ENCODE results near the gene CEND1. TPM values are rescaled to one million over a fixed set of nuclear protein-coding genes. Genes with fewer than 3 reads are reported as not detected.
A peak's percentile ranks its signal among the peaks of the same experiment; 100 is the strongest.

CEND1 gene
- total and polyA plus RNA-seq, 2 of the 4 experiments (the other 2 are of a cell fraction), result 0.90 to 4.0 TPM

- peak within 1 kb of the TSS; percentile 62 for H4K5ac ChIP-seq (ENCODE audit: low read depth, low read length)
- H2BK15ac ChIP-seq (ENCODE audit: low read depth, low read length), result peak within 1 kb of the TSS; percentile 13; the same call in 1 of the 3 replicates
- peak within 1 kb of the TSS; percentile 78 for H3K9ac ChIP-seq (ENCODE audit: low read depth, low read length)
- H3K79me1 ChIP-seq (ENCODE audit: low read depth in 1 of 2, low read length in 2 of 2), result peaks cover 22 to 32% of the 10 kb centered on the region in 2 experiments
- ATAC-seq (ENCODE audit: low read depth), result peak; percentile 3
- peak within 1 kb of the TSS; percentile 67 for H3K27ac ChIP-seq (ENCODE audit: insufficient read depth, low read length)
- H3K23ac ChIP-seq (ENCODE audit: low read depth, low read length), result no peak within 1 kb of the TSS
- peak within 1 kb of the TSS; percentile 37 for H3K4ac ChIP-seq (ENCODE audit: low read depth, low read length)
- peak within 1 kb of the TSS; percentile 76 for H4K91ac ChIP-seq (ENCODE audit: insufficient read depth, low read depth, low read length)
- no TSS peak for BruUV-seq (replicated peaks)
- peak within 1 kb of the TSS; percentile 87 for H3K4me3 ChIP-seq (ENCODE audit: insufficient read depth, low read depth, low read length)
- peak within 1 kb of the TSS; percentile 94 for H2AK9ac ChIP-seq (replicated peaks; ENCODE audit: low read depth, low read length, poor library complexity)
- POLR2A ChIA-PET (ENCODE audit: unreplicated experiment), result interaction anchor here (0.5 to 1.8 kb wide), 10 partner anchors 9 to 155 kb away, joined by 4 to 13 read pairs (median 4); partner anchors contain the start of genes CRACR2B, PIDD1 and RPLP2
- no peaks in the 10 kb centered on the region for H3K9me3 ChIP-seq (ENCODE audit: control insufficient read depth, insufficient read depth, low read length)
- H3K9me1 ChIP-seq (ENCODE audit: insufficient read depth, low read length), result peaks cover 13% of the 10 kb centered on the region
- peak within 1 kb of the TSS; percentile 95 for H2AFZ ChIP-seq (replicated peaks; ENCODE audit: low read length, poor library complexity)
- in situ Hi-C loops (cut with MboI; ENCODE audit: low sequenced_read_pairs), result no loop called here
- H4K8ac ChIP-seq (ENCODE audit: low read depth in 2 of 2, low read length in 2 of 2), result peak within 1 kb of the TSS; percentile 59 to 83; a peak in 2 of 4 replicates
- H3K14ac ChIP-seq (replicated peaks; ENCODE audit: low read depth, low read length), result peak within 1 kb of the TSS; percentile 6; the same call in 1 of the 2 replicates
- CTCF ChIA-PET, result no interaction called here
- peak within 1 kb of the TSS; percentile 82 for H3K4me2 ChIP-seq (ENCODE audit: low read depth, low read length)
- H3K4me1 ChIP-seq (ENCODE audit: control insufficient read depth, insufficient read depth, low read length), result peaks cover 21% of the 10 kb centered on the region
- DNase-seq, result no peak
- dilution Hi-C loops (cut with HindIII; ENCODE audit: low sequenced_read_pairs, unreplicated experiment), result no loop called here
- peak within 1 kb of the TSS; percentile 43; the same call in 1 of the 2 replicates for H2AK5ac ChIP-seq (ENCODE audit: low read depth, low read length)
- peak within 1 kb of the TSS; percentile 24; the same call in 1 of the 2 replicates for H3K18ac ChIP-seq (ENCODE audit: low read depth, low read length)
- 33% methylated on average over 1 of the region's 20 CpGs; no CpG with 5 or more reads in 1 of the 2 experiments for WGBS, 2 experiments (ENCODE audit: extremely low coverage in 2 of 2, insufficient read length in 1 of 2)
- intact Hi-C loops (cut with micrococcal nuclease), result no loop called here
- H3K27me3 ChIP-seq (ENCODE audit: control insufficient read depth, insufficient read depth, low read length), result no peaks in the 10 kb centered on the region
- no peak within 1 kb of the TSS for H2BK20ac ChIP-seq (ENCODE audit: low read depth, low read length)
- TF ChIP-seq RAD21 (IDR thresholded peaks at IDR 0.05; ENCODE audit: low read length) (no peak), MAZ (IDR thresholded peaks at IDR 0.05; ENCODE audit: borderline replicate concordance, low read depth, low read length) (peak; percentile 8; the same call in 1 of the 2 replicates), CEBPB (IDR thresholded peaks at IDR 0.05; ENCODE audit: low read depth, low read length) (peak; percentile 75)
- H3K56ac ChIP-seq (ENCODE audit: extremely low read depth, insufficient read depth, low read length), result no peak within 1 kb of the TSS
- peak within 1 kb of the TSS; percentile 73 for H2BK5ac ChIP-seq (ENCODE audit: low read depth, low read length, poor library complexity, severe bottlenecking)
- peaks cover 16% of the 10 kb centered on the region for H3K36me3 ChIP-seq (ENCODE audit: control insufficient read depth, insufficient read depth, low read length)
- H4K20me1 ChIP-seq (ENCODE audit: insufficient read depth, low read length), result peaks cover 30% of the 10 kb centered on the region
- peak within 1 kb of the TSS; percentile 41; the same call in 1 of the 2 replicates for H2BK120ac ChIP-seq (ENCODE audit: low read depth, low read length)
These were observed 28.7 kb upstream of the CEND1 start, which contains the start of gene PNPLA2 for GRCh38 chr11:818396-819128. Gene PNPLA2, plus strand, starts transcription at chr11:818914. Its CDS starts 805 bp downstream, at chr11:819719.

Measured in IMR-90 (cell line).